Mesenchymal stem cell (in vitro differentiated cells and primary cell): ENCODE measurements around the gene ZNF710.
A peak's percentile ranks its signal among the peaks of the same experiment; 100 is the strongest.

Experiments
- DNase-seq: peaks from one replicate; pipeline ENCODE4 v3.0.0-alpha.2; 2013
- H2AFZ ChIP-seq: one replicate; pipeline ENCODE4 v1.6.1; 2013; ENCODE audit warnings: low read depth, mild to moderate bottlenecking, control low read depth, inconsistent platforms, low read length, moderate library complexity
- H2AK5ac ChIP-seq: 2 replicates; pipeline ENCODE4 v1.6.1; 2013; ENCODE audit warnings: low read length, moderate library complexity, mild to moderate bottlenecking, inconsistent platforms; ENCODE audit not compliant: severe bottlenecking
- H2BK120ac ChIP-seq: one replicate; pipeline ENCODE4 v1.6.1; 2013; ENCODE audit warnings: low read depth, mild to moderate bottlenecking, inconsistent platforms, low read length, moderate library complexity
- H2BK12ac ChIP-seq, 2 experiments: one replicate each; pipeline ENCODE4 v1.6.1; 2013; ENCODE audit warnings: inconsistent platforms in 2 of 2, low read length in 2 of 2, mild to moderate bottlenecking in 2 of 2, moderate library complexity in 2 of 2, control low read depth in 1 of 2
- H2BK15ac ChIP-seq: one replicate; pipeline ENCODE4 v1.6.1; 2013; ENCODE audit warnings: mild to moderate bottlenecking, low read depth, inconsistent platforms; ENCODE audit not compliant: poor library complexity, severe bottlenecking
- H2BK5ac ChIP-seq: 2 replicates; pipeline ENCODE4 v1.6.1; 2013; ENCODE audit warnings: low read depth, mild to moderate bottlenecking, low read length, control low read depth, inconsistent platforms; ENCODE audit not compliant: poor library complexity, severe bottlenecking
- H3K14ac ChIP-seq, 2 experiments: one replicate each; pipeline ENCODE4 v1.6.1; 2013; ENCODE audit warnings: inconsistent platforms in 2 of 2, low read length in 2 of 2, control low read depth in 1 of 2, mild to moderate bottlenecking in 1 of 2, moderate library complexity in 1 of 2
- H3K18ac ChIP-seq, 2 experiments: one replicate each; pipeline ENCODE4 v1.6.1; 2013; ENCODE audit warnings: inconsistent platforms in 2 of 2, low read length in 2 of 2, control low read depth in 1 of 2, low read depth in 1 of 2, mild to moderate bottlenecking in 1 of 2
- H3K23ac ChIP-seq, 2 experiments: one replicate each; pipeline ENCODE4 v1.6.1; 2013; ENCODE audit warnings: inconsistent platforms in 2 of 2, low read length in 2 of 2, mild to moderate bottlenecking in 2 of 2, moderate library complexity in 2 of 2, control low read depth in 1 of 2
- H3K27ac ChIP-seq: 2 replicates; pipeline ENCODE4 v1.5.1; 2013; ENCODE audit warnings: mild to moderate bottlenecking, moderate library complexity, low read length, control low read depth, inconsistent platforms; ENCODE audit not compliant: poor library complexity, severe bottlenecking
- H3K27me3 ChIP-seq, 2 experiments: 2 replicates each; pipeline versions ENCODE4 v1.6.1 to v1.7.0; 2013; ENCODE audit warnings: low read length in 2 of 2, mild to moderate bottlenecking in 2 of 2, moderate library complexity in 2 of 2, control low read depth in 1 of 2, inconsistent platforms in 1 of 2; ENCODE audit not compliant: control insufficient read depth in 1 of 2, insufficient read depth in 1 of 2
- H3K36me3 ChIP-seq, 2 experiments: 2 replicates each; pipeline versions ENCODE4 v1.6.1 to v1.7.0; 2013; ENCODE audit warnings: low read length in 2 of 2, control low read depth in 1 of 2, inconsistent platforms in 1 of 2, low read depth in 1 of 2, mild to moderate bottlenecking in 1 of 2; ENCODE audit not compliant: insufficient read depth in 2 of 2, control insufficient read depth in 1 of 2
- H3K4ac ChIP-seq, 2 experiments: one replicate each; pipeline ENCODE4 v1.6.1; 2013; ENCODE audit warnings: inconsistent platforms in 2 of 2, low read length in 2 of 2, mild to moderate bottlenecking in 2 of 2, moderate library complexity in 2 of 2, control low read depth in 1 of 2, low read depth in 1 of 2
- H3K4me1 ChIP-seq: 2 replicates; pipeline ENCODE4 v1.6.1; 2013; ENCODE audit warnings: low read depth, low read length, control low read depth; ENCODE audit not compliant: control insufficient read depth, insufficient read depth
- H3K4me2 ChIP-seq: 2 replicates; pipeline ENCODE4 v1.6.1; 2013; ENCODE audit warnings: low read length, mild to moderate bottlenecking, inconsistent platforms; ENCODE audit not compliant: poor library complexity, severe bottlenecking
- H3K4me3 ChIP-seq, 2 experiments: 2 replicates each; pipeline versions ENCODE4 v1.5.1 to v1.7.0; 2013; ENCODE audit warnings: low read length in 2 of 2, mild to moderate bottlenecking in 2 of 2, control low read depth in 1 of 2, low read depth in 1 of 2; ENCODE audit not compliant: insufficient read depth in 1 of 2
- H3K79me1 ChIP-seq: replicated peaks from 2 replicates; pipeline ENCODE4 v1.6.1; 2013; ENCODE audit warnings: mild to moderate bottlenecking, control low read depth, low read length, inconsistent platforms; ENCODE audit not compliant: poor library complexity, severe bottlenecking
- H3K9ac ChIP-seq: 2 replicates; pipeline ENCODE4 v1.7.0; 2013; ENCODE audit warnings: mild to moderate bottlenecking, low read length, moderate library complexity
- H3K9me3 ChIP-seq: 2 replicates; pipeline ENCODE4 v1.7.0; 2013; ENCODE audit warnings: mild to moderate bottlenecking, low read length; ENCODE audit not compliant: control insufficient read depth
- H4K8ac ChIP-seq: one replicate; pipeline ENCODE4 v1.6.1; 2013; ENCODE audit warnings: inconsistent platforms, mild to moderate bottlenecking, low read length, moderate library complexity
- H4K91ac ChIP-seq: one replicate; pipeline ENCODE4 v1.6.1; 2013; ENCODE audit warnings: mild to moderate bottlenecking, low read length, inconsistent platforms
- WGBS: methylation state at CpG from one replicate; pipeline ENCODE4 v1.1.7; 2013; ENCODE audit warnings: mixed read lengths; 5-methylcytosine and 5-hydroxymethylcytosine counted together

Gene ZNF710

DNA sequence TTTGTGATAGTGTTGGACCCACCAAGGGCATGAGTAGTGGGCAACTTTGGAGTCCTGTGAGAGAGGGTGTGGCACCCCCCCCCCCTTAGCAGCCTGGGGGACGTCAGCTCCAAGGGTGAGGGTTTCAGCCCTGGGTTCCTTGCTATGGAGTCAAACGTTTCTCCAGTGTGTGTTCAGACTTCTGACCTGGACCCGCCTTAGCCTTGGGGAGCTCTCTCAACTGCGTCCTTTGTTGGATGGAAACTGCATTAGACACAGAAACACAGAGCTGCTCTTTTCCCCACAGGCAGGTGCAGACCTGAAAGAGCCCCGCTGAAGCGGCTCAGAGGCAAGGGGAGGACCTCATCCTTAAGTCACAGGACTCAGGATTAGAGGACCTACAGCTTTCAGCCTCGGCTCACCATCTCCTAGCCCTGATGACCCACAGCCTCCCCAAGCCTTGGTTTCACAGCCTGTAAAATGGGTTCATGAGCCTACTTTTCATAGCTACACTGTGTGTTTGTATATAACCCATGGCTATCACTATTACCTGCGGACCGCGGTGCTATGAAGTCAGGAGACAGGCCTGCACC lies 19.9 kb downstream of the ZNF710 start:
- H2BK12ac ChIP-seq = no peak overlapping the region
- no peak overlapping the region for H4K91ac ChIP-seq
- peaks cover 0 to 9% of the 10 kb centered on the region in 2 experiments for H3K36me3 ChIP-seq
- no peak overlapping the region for H2AK5ac ChIP-seq
- no peak overlapping the region for H2BK5ac ChIP-seq
- H3K18ac ChIP-seq = no peak overlapping the region
- DNase-seq = no peak
- no peak overlapping the region for H3K4me3 ChIP-seq
- H3K4me2 ChIP-seq = no peak overlapping the region
- no peak overlapping the region for H3K14ac ChIP-seq
- peaks cover 2% of the 10 kb centered on the region for H3K4me1 ChIP-seq
- no peak overlapping the region for H2AFZ ChIP-seq
- 94% methylated on average over 10 of the region's 10 CpGs for WGBS
- no peak overlapping the region for H4K8ac ChIP-seq
- H2BK120ac ChIP-seq = no peak overlapping the region
- no peak overlapping the region for H2BK15ac ChIP-seq
- no peaks in the 10 kb centered on the region for H3K27me3 ChIP-seq
- H3K79me1 ChIP-seq = peaks cover 47% of the 10 kb centered on the region
- H3K4ac ChIP-seq = no peak overlapping the region
- H3K27ac ChIP-seq = no peak overlapping the region
- H3K9me3 ChIP-seq = no peaks in the 10 kb centered on the region
- no peak overlapping the region for H3K9ac ChIP-seq
- no peak overlapping the region for H3K23ac ChIP-seq

DNA sequence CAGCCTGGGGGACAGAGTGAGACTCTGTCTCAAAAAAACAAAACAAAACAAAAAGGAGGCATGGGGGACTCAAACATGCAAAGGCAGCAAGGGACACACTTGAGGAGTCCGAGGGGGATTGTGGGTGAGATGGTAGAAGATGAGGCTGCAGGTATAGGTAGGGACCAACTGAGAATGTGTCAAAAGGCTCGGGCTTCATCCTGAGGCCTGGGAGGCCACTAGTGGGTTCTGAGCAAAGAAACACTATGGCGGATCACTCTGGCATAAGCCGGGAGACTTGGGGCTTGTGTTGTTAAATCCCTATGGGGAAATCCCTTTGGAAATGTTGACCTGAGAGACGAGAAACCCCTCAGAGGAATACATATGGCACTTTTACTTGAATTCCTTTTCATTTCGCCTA lies 21.2 kb downstream of the ZNF710 start:
- Histone ChIP-seq H3K27me3 (no peaks in the 10 kb centered on the region), H3K18ac (no peak overlapping the region), H3K23ac (no peak overlapping the region), H3K4me2 (no peak overlapping the region), H2BK120ac (no peak overlapping the region), H3K9me3 (no peaks in the 10 kb centered on the region), H3K14ac (no peak overlapping the region), H3K9ac (no peak overlapping the region), H3K4me1 (peaks cover 2% of the 10 kb centered on the region), H4K8ac (no peak overlapping the region), H2AK5ac (no peak overlapping the region), H3K36me3 (peaks cover 0 to 9% of the 10 kb centered on the region in 2 experiments), H3K27ac (no peak overlapping the region), H2BK15ac (no peak overlapping the region), H2AFZ (no peak overlapping the region), H3K4me3 (no peak overlapping the region), H4K91ac (no peak overlapping the region), H3K79me1 (peaks cover 40% of the 10 kb centered on the region), H3K4ac (no peak overlapping the region), H2BK12ac (no peak overlapping the region), H2BK5ac (no peak overlapping the region)
- WGBS = 90% methylated on average over 4 of the region's 6 CpGs
- no peak for DNase-seq

DNA sequence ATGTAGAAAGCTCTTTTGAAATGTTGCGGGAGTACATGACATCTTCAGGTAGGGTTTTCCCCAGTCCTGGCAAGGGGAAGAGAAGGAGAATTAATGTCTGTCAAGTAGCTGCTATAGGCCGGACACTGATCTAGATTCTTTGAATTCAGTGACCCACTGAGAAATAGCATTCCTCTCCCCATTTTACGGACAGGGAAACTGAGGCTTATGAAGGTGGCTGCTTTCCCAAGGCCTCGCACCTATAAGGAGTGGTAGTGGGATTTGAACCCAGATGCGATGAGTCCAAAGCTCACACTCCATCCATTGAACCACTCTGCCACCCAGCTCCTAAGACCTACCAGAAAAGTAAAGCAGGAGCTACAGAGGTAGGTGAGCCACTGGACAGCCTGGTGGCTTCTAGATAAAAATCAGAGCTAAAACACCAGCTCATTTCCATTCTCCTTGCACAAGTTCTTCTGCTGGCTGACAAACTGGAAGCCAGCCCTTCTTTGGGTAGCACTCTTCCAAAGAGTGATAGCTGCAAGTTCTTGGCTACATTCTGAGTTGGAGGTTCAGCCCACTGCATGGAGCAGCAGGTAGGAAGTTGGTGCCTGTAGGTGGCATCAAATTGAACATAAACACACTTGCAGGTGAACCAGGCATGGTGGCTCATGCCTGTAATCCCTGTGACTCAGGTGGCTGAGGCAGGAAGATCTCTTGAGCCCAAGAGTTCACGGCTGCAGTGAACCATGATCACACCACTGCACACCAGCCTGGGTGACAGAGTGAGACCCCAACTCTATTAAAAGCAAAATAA lies 22.0 kb downstream of the ZNF710 start:
- Histone ChIP-seq H2BK12ac (no peak overlapping the region), H2BK5ac (no peak overlapping the region), H3K4ac (no peak overlapping the region), H4K91ac (no peak overlapping the region), H2BK120ac (no peak overlapping the region), H3K36me3 (peaks cover 0 to 9% of the 10 kb centered on the region in 2 experiments), H3K4me2 (no peak overlapping the region), H3K4me1 (peaks cover 2% of the 10 kb centered on the region), H4K8ac (no peak overlapping the region), H3K14ac (no peak overlapping the region), H3K27me3 (no peaks in the 10 kb centered on the region), H2BK15ac (no peak overlapping the region), H3K9ac (no peak overlapping the region), H2AFZ (no peak overlapping the region), H3K18ac (no peak overlapping the region), H3K4me3 (no peak overlapping the region), H2AK5ac (no peak overlapping the region), H3K27ac (no peak overlapping the region), H3K79me1 (peaks cover 42% of the 10 kb centered on the region), H3K23ac (no peak overlapping the region), H3K9me3 (no peaks in the 10 kb centered on the region)
- DNase-seq = no peak
- WGBS = 95% methylated on average over 2 of the region's 6 CpGs

DNA sequence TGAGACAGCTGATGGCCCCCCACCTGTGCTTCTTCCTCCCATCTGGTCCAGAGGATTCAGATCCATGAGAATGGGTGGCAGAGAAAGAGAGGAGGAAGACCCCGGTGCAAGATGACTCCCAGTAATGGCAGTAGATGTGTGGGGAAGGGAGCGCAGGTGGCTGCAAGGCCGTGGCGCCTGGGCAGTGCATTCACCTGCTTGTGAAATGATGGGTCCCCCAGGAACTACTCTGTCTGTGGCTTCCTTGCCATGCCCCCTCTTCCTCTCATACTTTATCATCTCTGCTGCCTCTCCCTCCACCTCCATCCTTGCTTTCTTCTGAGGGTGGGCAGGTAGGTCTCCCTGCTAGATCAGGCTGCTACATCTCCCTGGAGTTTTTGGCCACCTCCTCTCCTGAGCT lies 23.3 kb downstream of the ZNF710 start:
- Histone ChIP-seq H4K91ac (no peak overlapping the region), H2AFZ (no peak overlapping the region), H2BK5ac (no peak overlapping the region), H3K4me3 (no peak overlapping the region), H3K27ac (no peak overlapping the region), H3K4me1 (no peaks in the 10 kb centered on the region), H3K14ac (peak overlapping the region in 1 of 2 experiments; percentile 24), H2BK120ac (no peak overlapping the region), H4K8ac (no peak overlapping the region), H3K79me1 (peaks cover 42% of the 10 kb centered on the region), H3K27me3 (no peaks in the 10 kb centered on the region), H3K4ac (no peak overlapping the region), H3K18ac (no peak overlapping the region), H3K4me2 (no peak overlapping the region), H3K9ac (no peak overlapping the region), H2BK15ac (no peak overlapping the region), H2AK5ac (no peak overlapping the region), H3K23ac (no peak overlapping the region), H2BK12ac (no peak overlapping the region), H3K36me3 (peaks cover 0 to 12% of the 10 kb centered on the region in 2 experiments), H3K9me3 (no peaks in the 10 kb centered on the region)
- no peak for DNase-seq
- 96% methylated on average over 4 of the region's 4 CpGs for WGBS
